ENCODE data around the gene RNF19B. TPM values are rescaled to one million over a fixed set of nuclear protein-coding genes. Genes with fewer than 3 reads are reported as not detected.

RNF19B gene
- total RNA-seq, 1 donor from 2014 or later, result 34.3 TPM

DNA sequence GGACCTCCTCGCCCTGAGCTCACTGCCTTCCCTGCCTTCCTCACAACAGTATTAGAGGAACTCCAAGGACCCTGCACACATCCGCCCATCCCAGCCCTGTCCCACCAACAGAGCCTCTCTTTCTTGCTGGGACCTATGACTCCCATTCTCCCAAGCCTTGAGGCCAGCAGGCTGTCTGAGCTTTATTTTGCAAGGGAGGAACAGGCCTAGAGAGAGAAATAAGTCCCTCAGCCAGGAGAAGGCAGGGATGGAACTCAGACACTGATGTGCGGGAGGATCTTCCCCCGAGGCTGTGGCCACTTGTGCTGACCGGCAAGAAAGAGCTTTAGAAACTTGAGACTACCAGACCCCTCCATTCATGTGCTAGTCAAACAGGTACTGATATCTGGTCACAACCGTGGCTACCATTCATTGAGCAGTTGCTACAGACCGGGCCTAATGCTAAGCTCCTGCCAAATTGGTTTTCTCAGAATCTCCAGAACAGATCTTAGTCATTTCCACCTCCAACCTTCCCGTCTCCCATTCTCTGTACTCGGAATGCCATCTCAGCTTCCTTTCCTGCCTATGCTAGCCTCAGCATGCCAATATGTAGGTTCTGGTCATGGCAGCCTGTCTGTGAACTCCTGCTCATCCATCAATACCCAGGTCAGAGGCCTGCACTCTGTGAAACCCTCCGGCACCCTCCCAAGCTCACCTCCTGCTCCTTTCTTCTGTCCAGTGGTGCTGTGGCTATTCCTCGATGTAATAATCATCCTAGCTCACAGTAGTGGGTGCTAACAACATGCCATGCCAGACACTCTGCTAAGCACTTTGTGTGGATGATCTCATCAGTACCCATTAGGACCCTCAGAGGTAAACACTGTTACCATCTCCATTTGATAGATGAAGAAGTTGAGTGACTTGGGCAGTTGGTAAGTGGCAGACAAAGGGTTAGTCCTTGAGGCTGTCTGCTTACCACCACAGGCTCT, 67.2 kb downstream of the RNF19B start:
- no peaks in the 10 kb centered on the region for H3K9me3 ChIP-seq
- no peak for ATAC-seq
- H3K4me1 ChIP-seq, result peaks cover 10% of the 10 kb centered on the region
- no peak for TF ChIP-seq CTCF (IDR thresholded peaks at IDR 0.05)
- no peak overlapping the region for H3K27ac ChIP-seq
- DNase-seq, result no peak
- peaks cover 16% of the 10 kb centered on the region for H3K27me3 ChIP-seq
- intact Hi-C loops (cut with DNase I), result no loop called here
- H3K4me3 ChIP-seq, result no peak overlapping the region
- H3K36me3 ChIP-seq, result no peaks in the 10 kb centered on the region

GRCh38 chr1:32896451-32896850, 68.2 kb downstream of the RNF19B start:
- no peak overlapping the region for H3K4me3 ChIP-seq
- peaks cover 10% of the 10 kb centered on the region for H3K4me1 ChIP-seq
- TF ChIP-seq CTCF (IDR thresholded peaks at IDR 0.05), result no peak
- no peaks in the 10 kb centered on the region for H3K36me3 ChIP-seq
- peaks cover 19% of the 10 kb centered on the region for H3K27me3 ChIP-seq
- H3K9me3 ChIP-seq, result no peaks in the 10 kb centered on the region
- no peak for ATAC-seq
- DNase-seq, result peak; percentile 25
- no peak overlapping the region for H3K27ac ChIP-seq
- intact Hi-C loops (cut with DNase I), result no loop called here

DNA sequence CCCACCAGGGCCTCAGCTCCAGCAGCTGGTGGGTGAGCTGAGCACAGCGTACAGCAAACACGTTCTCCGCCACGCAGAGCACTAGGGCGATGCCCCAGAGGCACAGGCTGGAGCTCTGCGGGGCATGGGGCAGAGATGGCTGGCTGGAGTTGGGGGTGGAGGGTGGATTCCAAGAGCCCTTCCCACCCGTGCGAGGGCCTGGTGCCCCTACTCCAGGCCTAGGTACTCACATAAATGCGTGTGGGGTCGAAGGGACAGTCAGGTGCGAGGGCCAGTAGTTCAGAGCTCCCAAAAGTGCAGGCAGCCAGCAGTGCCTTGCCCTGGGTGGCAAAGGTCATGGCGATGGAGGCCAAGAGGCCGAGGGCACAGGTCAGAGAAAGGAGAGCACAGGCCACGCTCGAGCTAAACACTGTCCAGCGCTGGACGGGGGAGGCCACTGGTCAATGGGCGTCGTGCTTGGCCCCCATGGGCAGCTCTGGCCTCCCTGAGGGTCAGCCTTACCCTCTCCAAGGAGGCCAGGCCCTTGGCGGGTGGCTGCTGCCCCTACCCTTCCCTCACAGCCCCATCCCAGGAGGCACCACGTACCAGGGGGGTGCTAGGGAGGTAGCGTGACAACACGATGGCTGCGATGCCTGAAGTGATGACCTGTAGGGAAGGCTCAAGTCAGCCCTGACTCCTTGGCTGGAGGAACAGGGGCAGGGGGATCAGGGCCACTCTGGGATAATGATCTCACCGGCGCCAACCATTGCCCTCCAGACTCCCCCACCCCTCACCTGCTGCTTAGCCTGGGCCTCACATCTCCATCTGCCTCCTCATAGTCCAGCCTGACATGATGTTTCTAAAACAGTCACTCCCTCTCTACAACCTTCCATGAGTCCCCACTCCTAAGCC, 69.0 kb downstream of the RNF19B start:
- H3K27me3 ChIP-seq, result peaks cover 21% of the 10 kb centered on the region
- no peaks in the 10 kb centered on the region for H3K9me3 ChIP-seq
- peak; percentile 58 for DNase-seq
- no peak for TF ChIP-seq CTCF (IDR thresholded peaks at IDR 0.05)
- H3K36me3 ChIP-seq, result no peaks in the 10 kb centered on the region
- no peak for ATAC-seq
- H3K27ac ChIP-seq, result no peak overlapping the region
- intact Hi-C loops (cut with DNase I), result no loop called here
- H3K4me3 ChIP-seq, result no peak overlapping the region
- H3K4me1 ChIP-seq, result peaks cover 6% of the 10 kb centered on the region

GRCh38 chr1:32894681-32895080, 69.9 kb downstream of the RNF19B start:
- Histone ChIP-seq H3K4me1 (peaks cover 6% of the 10 kb centered on the region), H3K4me3 (no peak overlapping the region), H3K27me3 (peaks cover 24% of the 10 kb centered on the region), H3K36me3 (no peaks in the 10 kb centered on the region), H3K9me3 (no peaks in the 10 kb centered on the region), H3K27ac (no peak overlapping the region)
- no peak for TF ChIP-seq CTCF (IDR thresholded peaks at IDR 0.05)
- ATAC-seq (no peak), DNase-seq (peak; percentile 57)
- intact Hi-C loops (cut with DNase I), result no loop called here

- ATAC-seq (no peak), DNase-seq (peak; percentile 39)
- no peak overlapping the region for H3K4me3 ChIP-seq
- peaks cover 25% of the 10 kb centered on the region for H3K27me3 ChIP-seq
- H3K9me3 ChIP-seq, result no peaks in the 10 kb centered on the region
- peaks cover 6% of the 10 kb centered on the region for H3K4me1 ChIP-seq
- intact Hi-C loops (cut with DNase I), result no loop called here
- TF ChIP-seq CTCF (IDR thresholded peaks at IDR 0.05), result no peak
- no peak overlapping the region for H3K27ac ChIP-seq
- H3K36me3 ChIP-seq, result no peaks in the 10 kb centered on the region
Observed at GRCh38 chr1:32894019-32894600, 70.5 kb downstream of the RNF19B start.

All from upper lobe of right lung (tissue), 1 donor.